Mesenchymal stem cell (in vitro differentiated cells and primary cell): ENCODE data around the gene MIAT.

Experiments used
- DNase-seq: peaks from one replicate; pipeline ENCODE4 v3.0.0-alpha.2; 2013
- H2AFZ ChIP-seq: one replicate; pipeline ENCODE4 v1.6.1; 2013; ENCODE audit warnings: low read depth, mild to moderate bottlenecking, control low read depth, inconsistent platforms, low read length, moderate library complexity
- H2AK5ac ChIP-seq: 2 replicates; pipeline ENCODE4 v1.6.1; 2013; ENCODE audit warnings: low read length, moderate library complexity, mild to moderate bottlenecking, inconsistent platforms; ENCODE audit not compliant: severe bottlenecking
- H2BK120ac ChIP-seq: one replicate; pipeline ENCODE4 v1.6.1; 2013; ENCODE audit warnings: low read depth, mild to moderate bottlenecking, inconsistent platforms, low read length, moderate library complexity
- H2BK12ac ChIP-seq, 2 experiments: one replicate each; pipeline ENCODE4 v1.6.1; 2013; ENCODE audit warnings: inconsistent platforms in 2 of 2, low read length in 2 of 2, mild to moderate bottlenecking in 2 of 2, moderate library complexity in 2 of 2, control low read depth in 1 of 2
- H2BK15ac ChIP-seq: one replicate; pipeline ENCODE4 v1.6.1; 2013; ENCODE audit warnings: mild to moderate bottlenecking, low read depth, inconsistent platforms; ENCODE audit not compliant: poor library complexity, severe bottlenecking
- H2BK5ac ChIP-seq: 2 replicates; pipeline ENCODE4 v1.6.1; 2013; ENCODE audit warnings: low read depth, mild to moderate bottlenecking, low read length, control low read depth, inconsistent platforms; ENCODE audit not compliant: poor library complexity, severe bottlenecking
- H3K14ac ChIP-seq, 2 experiments: one replicate each; pipeline ENCODE4 v1.6.1; 2013; ENCODE audit warnings: inconsistent platforms in 2 of 2, low read length in 2 of 2, control low read depth in 1 of 2, mild to moderate bottlenecking in 1 of 2, moderate library complexity in 1 of 2
- H3K18ac ChIP-seq, 2 experiments: one replicate each; pipeline ENCODE4 v1.6.1; 2013; ENCODE audit warnings: inconsistent platforms in 2 of 2, low read length in 2 of 2, control low read depth in 1 of 2, low read depth in 1 of 2, mild to moderate bottlenecking in 1 of 2
- H3K23ac ChIP-seq, 2 experiments: one replicate each; pipeline ENCODE4 v1.6.1; 2013; ENCODE audit warnings: inconsistent platforms in 2 of 2, low read length in 2 of 2, mild to moderate bottlenecking in 2 of 2, moderate library complexity in 2 of 2, control low read depth in 1 of 2
- H3K27ac ChIP-seq: 2 replicates; pipeline ENCODE4 v1.5.1; 2013; ENCODE audit warnings: mild to moderate bottlenecking, moderate library complexity, low read length, control low read depth, inconsistent platforms; ENCODE audit not compliant: poor library complexity, severe bottlenecking
- H3K27me3 ChIP-seq, 2 experiments: 2 replicates each; pipeline versions ENCODE4 v1.6.1 to v1.7.0; 2013; ENCODE audit warnings: low read length in 2 of 2, mild to moderate bottlenecking in 2 of 2, moderate library complexity in 2 of 2, control low read depth in 1 of 2, inconsistent platforms in 1 of 2; ENCODE audit not compliant: control insufficient read depth in 1 of 2, insufficient read depth in 1 of 2
- H3K36me3 ChIP-seq, 2 experiments: 2 replicates each; pipeline versions ENCODE4 v1.6.1 to v1.7.0; 2013; ENCODE audit warnings: low read length in 2 of 2, control low read depth in 1 of 2, inconsistent platforms in 1 of 2, low read depth in 1 of 2, mild to moderate bottlenecking in 1 of 2; ENCODE audit not compliant: insufficient read depth in 2 of 2, control insufficient read depth in 1 of 2
- H3K4ac ChIP-seq, 2 experiments: one replicate each; pipeline ENCODE4 v1.6.1; 2013; ENCODE audit warnings: inconsistent platforms in 2 of 2, low read length in 2 of 2, mild to moderate bottlenecking in 2 of 2, moderate library complexity in 2 of 2, control low read depth in 1 of 2, low read depth in 1 of 2
- H3K4me1 ChIP-seq: 2 replicates; pipeline ENCODE4 v1.6.1; 2013; ENCODE audit warnings: low read depth, low read length, control low read depth; ENCODE audit not compliant: control insufficient read depth, insufficient read depth
- H3K4me2 ChIP-seq: 2 replicates; pipeline ENCODE4 v1.6.1; 2013; ENCODE audit warnings: low read length, mild to moderate bottlenecking, inconsistent platforms; ENCODE audit not compliant: poor library complexity, severe bottlenecking
- H3K4me3 ChIP-seq, 2 experiments: 2 replicates each; pipeline versions ENCODE4 v1.5.1 to v1.7.0; 2013; ENCODE audit warnings: low read length in 2 of 2, mild to moderate bottlenecking in 2 of 2, control low read depth in 1 of 2, low read depth in 1 of 2; ENCODE audit not compliant: insufficient read depth in 1 of 2
- H3K79me1 ChIP-seq: replicated peaks from 2 replicates; pipeline ENCODE4 v1.6.1; 2013; ENCODE audit warnings: mild to moderate bottlenecking, control low read depth, low read length, inconsistent platforms; ENCODE audit not compliant: poor library complexity, severe bottlenecking
- H3K9ac ChIP-seq: 2 replicates; pipeline ENCODE4 v1.7.0; 2013; ENCODE audit warnings: mild to moderate bottlenecking, low read length, moderate library complexity
- H3K9me3 ChIP-seq: 2 replicates; pipeline ENCODE4 v1.7.0; 2013; ENCODE audit warnings: mild to moderate bottlenecking, low read length; ENCODE audit not compliant: control insufficient read depth
- H4K8ac ChIP-seq: one replicate; pipeline ENCODE4 v1.6.1; 2013; ENCODE audit warnings: inconsistent platforms, mild to moderate bottlenecking, low read length, moderate library complexity
- H4K91ac ChIP-seq: one replicate; pipeline ENCODE4 v1.6.1; 2013; ENCODE audit warnings: mild to moderate bottlenecking, low read length, inconsistent platforms
- WGBS: methylation state at CpG from one replicate; pipeline ENCODE4 v1.1.7; 2013; ENCODE audit warnings: mixed read lengths; 5-methylcytosine and 5-hydroxymethylcytosine counted together

MIAT gene

GRCh38 chr22:26697151-26697550 lies 39.8 kb downstream of the MIAT start:
- Histone ChIP-seq H3K9ac (no peak overlapping the region), H3K79me1 (peaks cover 39% of the 10 kb centered on the region), H2AK5ac (no peak overlapping the region), H4K91ac (no peak overlapping the region), H3K23ac (no peak overlapping the region), H3K14ac (no peak overlapping the region), H3K36me3 (peaks cover 15 to 28% of the 10 kb centered on the region in 2 experiments), H2BK120ac (no peak overlapping the region), H2BK15ac (no peak overlapping the region), H4K8ac (no peak overlapping the region), H3K4ac (no peak overlapping the region), H3K18ac (no peak overlapping the region), H3K4me1 (no peaks in the 10 kb centered on the region), H3K27me3 (no peaks in the 10 kb centered on the region), H3K4me2 (no peak overlapping the region), H3K9me3 (peaks cover 9% of the 10 kb centered on the region), H2BK5ac (no peak overlapping the region), H3K27ac (no peak overlapping the region), H2BK12ac (no peak overlapping the region), H2AFZ (no peak overlapping the region), H3K4me3 (no peak overlapping the region)
- 100% methylated on average over 1 of the region's 2 CpGs for WGBS
- DNase-seq: no peak

GRCh38 chr22:26700462-26700861 lies 43.1 kb downstream of the MIAT start:
- H4K91ac ChIP-seq: no peak overlapping the region
- no peak overlapping the region for H3K4me3 ChIP-seq
- no peak for DNase-seq
- no peak overlapping the region for H3K18ac ChIP-seq
- H2AK5ac ChIP-seq: no peak overlapping the region
- H3K36me3 ChIP-seq: peaks cover 13 to 18% of the 10 kb centered on the region in 2 experiments
- H2BK12ac ChIP-seq: no peak overlapping the region
- no peak overlapping the region for H4K8ac ChIP-seq
- no peak overlapping the region for H3K23ac ChIP-seq
- H2AFZ ChIP-seq: no peak overlapping the region
- H3K9me3 ChIP-seq: peaks cover 15% of the 10 kb centered on the region
- no peak overlapping the region for H3K4me2 ChIP-seq
- no peak overlapping the region for H3K14ac ChIP-seq
- H3K27me3 ChIP-seq: no peaks in the 10 kb centered on the region
- no peaks in the 10 kb centered on the region for H3K4me1 ChIP-seq
- no peak overlapping the region for H2BK15ac ChIP-seq
- no peak overlapping the region for H2BK5ac ChIP-seq
- H3K27ac ChIP-seq: no peak overlapping the region
- peaks cover 31% of the 10 kb centered on the region for H3K79me1 ChIP-seq
- no peak overlapping the region for H3K9ac ChIP-seq
- H2BK120ac ChIP-seq: no peak overlapping the region
- H3K4ac ChIP-seq: no peak overlapping the region

- Histone ChIP-seq H3K23ac (no peak overlapping the region), H3K36me3 (peaks cover 13 to 18% of the 10 kb centered on the region in 2 experiments), H4K8ac (no peak overlapping the region)
Measured at GRCh38 chr22:26700886-26701285, 43.5 kb downstream of the MIAT start.

GRCh38 chr22:26701323-26701722 lies 43.9 kb downstream of the MIAT start:
- WGBS: 100% methylated on average over 1 of the region's 1 CpG
- Histone ChIP-seq H3K18ac (no peak overlapping the region), H3K27me3 (no peaks in the 10 kb centered on the region), H2BK15ac (no peak overlapping the region), H4K8ac (no peak overlapping the region), H3K4me1 (no peaks in the 10 kb centered on the region), H2AFZ (no peak overlapping the region), H3K9ac (no peak overlapping the region), H2BK12ac (no peak overlapping the region), H2BK120ac (no peak overlapping the region), H3K27ac (no peak overlapping the region), H3K14ac (no peak overlapping the region), H3K36me3 (peaks cover 13 to 18% of the 10 kb centered on the region in 2 experiments), H3K4me3 (no peak overlapping the region), H3K9me3 (peaks cover 15% of the 10 kb centered on the region), H2AK5ac (no peak overlapping the region), H3K23ac (no peak overlapping the region), H2BK5ac (no peak overlapping the region), H3K4ac (no peak overlapping the region), H3K4me2 (no peak overlapping the region), H3K79me1 (peaks cover 29% of the 10 kb centered on the region), H4K91ac (no peak overlapping the region)
- DNase-seq: no peak

More at GRCh38 chr22:26700886-26701285, 43.5 kb downstream of the MIAT start:
- H2BK120ac ChIP-seq: no peak overlapping the region
- no peak overlapping the region for H2BK12ac ChIP-seq
- H3K27ac ChIP-seq: no peak overlapping the region
- H3K9me3 ChIP-seq: peaks cover 15% of the 10 kb centered on the region
- no peaks in the 10 kb centered on the region for H3K27me3 ChIP-seq
- no peak overlapping the region for H3K4me2 ChIP-seq
- no peak overlapping the region for H2BK5ac ChIP-seq
- no peak overlapping the region for H4K91ac ChIP-seq
- H3K14ac ChIP-seq: no peak overlapping the region
- H3K79me1 ChIP-seq: peaks cover 29% of the 10 kb centered on the region
- no peak overlapping the region for H2AK5ac ChIP-seq
- no peak overlapping the region for H2BK15ac ChIP-seq
- H3K4ac ChIP-seq: no peak overlapping the region
- no peak for DNase-seq
- no peak overlapping the region for H3K18ac ChIP-seq
- no peak overlapping the region for H3K9ac ChIP-seq
- no CpG with 5 or more reads among the region's 4 CpGs for WGBS
- H3K4me3 ChIP-seq: no peak overlapping the region
- no peak overlapping the region for H2AFZ ChIP-seq
- no peaks in the 10 kb centered on the region for H3K4me1 ChIP-seq
